ENCODE data around the gene TOMM70. TPM values are rescaled to one million over a fixed set of nuclear protein-coding genes. Genes with fewer than 3 reads are reported as not detected.
"Not testable (repeated sequence)": the region's sequence is repeated elsewhere in the genome, so short reads cannot be mapped to it uniquely, and the experiment has no call there.

TOMM70 gene
- total and polyA plus RNA-seq, 2 of the 4 experiments (the other 2 are of a cell fraction): 24.6 to 35.1 TPM

DNA sequence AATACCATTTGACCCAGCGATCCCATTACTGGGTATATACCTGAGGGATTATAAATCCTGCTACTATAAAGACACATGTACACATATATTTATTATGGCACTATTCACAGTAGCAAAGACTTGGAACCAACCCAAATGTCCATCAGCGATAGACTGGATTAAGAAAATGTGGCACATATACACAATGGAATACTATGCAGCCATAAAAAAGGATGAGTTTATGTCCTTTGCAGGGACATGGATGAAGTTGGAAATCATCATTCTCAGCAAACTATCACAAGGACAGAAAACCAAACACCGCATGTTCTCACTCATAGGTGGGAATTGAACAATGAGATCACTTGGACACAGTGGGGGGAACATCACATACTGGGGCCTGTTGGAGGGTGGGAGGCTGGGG is 46.2 kb upstream of the TOMM70 start:
- H3K27me3 ChIP-seq (ENCODE audit: control insufficient read depth, insufficient read depth, low read length); H3K27ac ChIP-seq (ENCODE audit: insufficient read depth, low read length); H3K36me3 ChIP-seq (ENCODE audit: control insufficient read depth, insufficient read depth, low read length); H4K8ac ChIP-seq (ENCODE audit: low read depth in 2 of 2, low read length in 2 of 2); H3K79me1 ChIP-seq (ENCODE audit: low read depth in 1 of 2, low read length in 2 of 2); H3K56ac ChIP-seq (ENCODE audit: extremely low read depth, insufficient read depth, low read length); H3K4ac ChIP-seq (ENCODE audit: low read depth, low read length); H2AK5ac ChIP-seq (ENCODE audit: low read depth, low read length); H3K4me2 ChIP-seq (ENCODE audit: low read depth, low read length); H3K4me1 ChIP-seq (ENCODE audit: control insufficient read depth, insufficient read depth, low read length); H2BK20ac ChIP-seq (ENCODE audit: low read depth, low read length); H2AK9ac ChIP-seq (replicated peaks; ENCODE audit: low read depth, low read length, poor library complexity); BruUV-seq (replicated peaks); intact Hi-C loops (cut with micrococcal nuclease); ATAC-seq (ENCODE audit: low read depth); H3K9me1 ChIP-seq (ENCODE audit: insufficient read depth, low read length); H3K14ac ChIP-seq (replicated peaks; ENCODE audit: low read depth, low read length); H2BK5ac ChIP-seq (ENCODE audit: low read depth, low read length, poor library complexity, severe bottlenecking); H3K9me3 ChIP-seq (ENCODE audit: control insufficient read depth, insufficient read depth, low read length); H2BK15ac ChIP-seq (ENCODE audit: low read depth, low read length); DNase-seq; H3K4me3 ChIP-seq (ENCODE audit: insufficient read depth, low read depth, low read length); dilution Hi-C loops (cut with HindIII; ENCODE audit: low sequenced_read_pairs, unreplicated experiment); H3K23ac ChIP-seq (ENCODE audit: low read depth, low read length); H3K18ac ChIP-seq (ENCODE audit: low read depth, low read length); H2AFZ ChIP-seq (replicated peaks; ENCODE audit: low read length, poor library complexity); H4K91ac ChIP-seq (ENCODE audit: insufficient read depth, low read depth, low read length); H4K5ac ChIP-seq (ENCODE audit: low read depth, low read length); H3K9ac ChIP-seq (ENCODE audit: low read depth, low read length); H4K20me1 ChIP-seq (ENCODE audit: insufficient read depth, low read length); H2BK120ac ChIP-seq (ENCODE audit: low read depth, low read length); CTCF ChIA-PET; POLR2A ChIA-PET (ENCODE audit: unreplicated experiment); in situ Hi-C loops (cut with MboI; ENCODE audit: low sequenced_read_pairs): not testable (repeated sequence)
- no CpG with 5 or more reads among the region's 3 CpGs for WGBS, 2 experiments (ENCODE audit: extremely low coverage in 2 of 2, insufficient read length in 1 of 2)

All from IMR-90 (cell line).